Frontal cortex (tissue), 4 donors: Measurements from ENCODE around the gene KRT75. TPM values are rescaled to one million over a fixed set of nuclear protein-coding genes. Genes with fewer than 3 reads are reported as not detected.
"Not testable (repeated sequence)": the region's sequence is repeated elsewhere in the genome, so short reads cannot be mapped to it uniquely, and the experiment has no call there.

Experiments
- DNase-seq, 2 donors: peaks; one replicate each; pipeline ENCODE4 v3.0.0; 2012; ENCODE audit warnings: low spot score in 2 of 2
- FAIRE-seq: peaks from 2 replicates; lab custom pipeline; 2012; peaks lifted over from hg19 to GRCh38; lab: Jason Lieb, UNC
- total RNA-seq: library from RNA; depleted of rRNA; stranded (reverse); fragments of >200 nt; gene quantifications from one replicate; pipeline ENCODE4 v1.2.3, GENCODE V29; 2014
- donor health status: control.
- donor health status: control.
- donor health status: control.

Gene KRT75
- not detected for total RNA-seq

- DNase-seq (no peak), FAIRE-seq (no peak)
Measured at GRCh38 chr12:52434081-52434733, at the start of gene KRT75. KRT75 (minus strand) TSS chr12:52434371; CDS start chr12:52434304, 67 bp downstream.

DNA sequence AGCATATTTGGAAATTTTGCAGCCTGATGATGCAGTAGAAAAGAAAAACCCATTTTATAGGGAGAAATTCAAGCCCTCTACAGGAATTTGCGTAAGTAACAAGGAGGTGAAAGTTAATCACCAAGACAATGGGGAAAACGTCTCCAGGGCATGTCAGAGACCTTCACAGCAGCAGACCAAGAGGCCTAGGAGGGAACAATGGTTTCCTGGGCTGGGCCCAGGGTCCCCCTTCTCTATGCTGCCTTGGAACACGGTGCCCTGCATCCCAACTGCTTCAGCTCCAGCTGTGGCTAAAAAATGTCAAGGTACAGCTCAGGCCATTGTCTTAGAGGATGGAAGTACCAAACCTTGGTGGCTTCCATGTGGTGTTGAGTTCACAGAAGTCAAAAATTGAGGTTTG is 45.9 kb upstream of the KRT75 start:
- DNase-seq (no peak), FAIRE-seq (no peak)

GRCh38 chr12:52477651-52478050 is 43.5 kb upstream of the KRT75 start:
- DNase-seq (no peak), FAIRE-seq (no peak)

GRCh38 chr12:52474212-52474611 is 40.0 kb upstream of the KRT75 start:
- FAIRE-seq, result no peak
- no peak for DNase-seq

DNA sequence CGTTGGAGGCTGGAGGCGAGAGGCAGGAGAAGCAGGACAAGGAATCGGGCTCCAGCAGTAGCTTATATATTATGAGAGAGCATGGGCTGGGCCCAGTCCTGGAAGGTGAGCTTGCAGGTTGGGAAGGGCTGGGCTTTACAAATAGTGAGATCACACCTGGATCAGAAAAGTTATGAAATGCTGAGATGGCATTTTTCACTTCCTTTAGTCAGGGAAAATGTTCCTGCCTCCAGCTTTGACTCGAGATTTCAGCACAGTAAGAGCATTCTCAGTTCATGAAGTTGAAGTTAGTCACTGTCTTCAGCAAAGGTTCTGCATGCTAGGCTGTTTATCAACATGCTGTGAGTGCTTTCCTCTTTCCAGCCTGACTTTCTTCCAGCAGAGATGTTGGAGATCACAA is 39.6 kb upstream of the KRT75 start, which contains the start of gene KRT6C:
KRT6C (minus strand) TSS at position 38 of the 400 bp plus-strand sequence. CDS start 68 bp downstream, outside the sequence.
- FAIRE-seq, result no peak
- no peak for DNase-seq

- no peak for FAIRE-seq
- DNase-seq, result no peak
Measured at GRCh38 chr12:52469853-52470252, 35.7 kb upstream of the KRT75 start.

GRCh38 chr12:52464897-52465296 is 30.7 kb upstream of the KRT75 start:
- FAIRE-seq (no peak), DNase-seq (no peak)

- DNase-seq (no peak), FAIRE-seq (no peak)
Measured at GRCh38 chr12:52461693-52462092, 27.5 kb upstream of the KRT75 start.

DNA sequence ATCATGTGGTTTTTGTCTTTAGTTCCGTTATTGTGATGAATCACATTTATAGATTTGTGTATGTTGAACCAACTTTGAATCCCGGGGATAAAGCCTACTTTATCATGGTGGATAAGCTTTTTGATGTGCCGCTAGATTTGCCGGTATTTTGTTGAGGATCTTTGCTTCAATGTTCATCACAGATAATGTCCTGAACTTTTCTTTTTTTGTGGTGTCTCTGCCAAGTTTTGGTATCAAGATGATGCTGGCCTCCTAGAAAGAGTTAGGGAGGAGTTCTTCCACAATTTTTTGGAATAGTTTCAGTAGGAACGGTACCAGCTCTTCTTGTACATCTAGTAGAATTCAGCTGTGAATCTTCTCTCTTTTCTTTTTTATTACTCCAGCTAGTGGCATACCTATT is 24.7 kb upstream of the KRT75 start:
- DNase-seq (no peak), FAIRE-seq (no peak)

DNA sequence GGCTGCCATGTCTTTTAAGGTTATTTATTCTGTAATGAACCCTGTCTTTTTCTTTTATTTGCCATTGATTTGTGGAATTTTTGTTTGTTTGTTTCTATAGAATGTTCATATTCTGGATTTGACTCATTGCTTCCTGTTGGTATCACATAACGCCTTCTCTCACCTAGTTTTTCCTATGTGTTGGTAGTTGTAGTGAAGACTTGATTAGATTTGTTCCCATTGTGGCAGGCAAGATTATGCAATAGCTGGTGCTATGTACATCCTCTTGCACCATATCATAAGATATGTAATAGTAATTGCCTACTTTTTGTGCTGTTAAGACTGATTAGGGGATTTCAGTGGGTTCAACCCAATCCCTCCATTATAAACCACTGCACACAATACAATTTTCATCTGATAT is 21.6 kb upstream of the KRT75 start:
- FAIRE-seq (no peak), DNase-seq (no peak)

DNA sequence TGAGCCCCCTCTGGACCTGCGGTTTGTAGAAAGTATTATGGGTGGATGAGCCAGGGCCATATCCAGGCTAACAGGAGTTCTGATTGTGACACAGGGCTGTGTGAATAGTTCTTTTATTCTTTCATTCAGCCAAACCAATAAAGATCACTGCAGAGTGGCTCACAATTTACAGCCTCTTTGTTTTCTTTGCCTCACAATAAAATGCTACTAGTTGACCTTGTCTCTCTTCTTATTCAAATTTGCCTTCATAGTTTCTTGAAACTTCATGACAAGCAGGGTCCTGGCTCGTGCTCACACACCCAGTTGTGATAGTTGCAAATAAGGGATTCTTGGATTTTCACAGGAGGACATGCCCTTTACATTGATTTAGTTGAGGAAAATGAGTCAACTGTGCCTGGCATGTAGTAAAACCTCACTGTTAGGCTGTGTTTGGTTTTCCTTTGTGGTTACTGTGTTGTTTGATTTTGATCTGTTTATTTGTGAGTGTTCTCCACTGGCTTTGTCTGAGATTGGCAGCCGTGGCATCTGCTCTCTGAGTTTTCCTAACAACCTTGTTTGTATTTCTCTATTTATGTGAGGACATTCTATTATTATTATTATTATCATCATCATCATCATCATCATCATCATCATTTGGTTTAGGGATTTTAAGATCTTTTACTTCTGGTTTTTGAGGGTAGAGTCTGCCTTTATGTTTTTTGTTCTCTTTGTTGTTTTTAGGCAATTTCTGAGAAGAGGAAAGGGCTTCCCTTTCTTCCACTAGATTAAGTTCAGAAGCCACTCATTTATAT is 20.4 kb upstream of the KRT75 start:
- DNase-seq (peak in 1 of 2 donors; percentile 31), FAIRE-seq (no peak)

DNA sequence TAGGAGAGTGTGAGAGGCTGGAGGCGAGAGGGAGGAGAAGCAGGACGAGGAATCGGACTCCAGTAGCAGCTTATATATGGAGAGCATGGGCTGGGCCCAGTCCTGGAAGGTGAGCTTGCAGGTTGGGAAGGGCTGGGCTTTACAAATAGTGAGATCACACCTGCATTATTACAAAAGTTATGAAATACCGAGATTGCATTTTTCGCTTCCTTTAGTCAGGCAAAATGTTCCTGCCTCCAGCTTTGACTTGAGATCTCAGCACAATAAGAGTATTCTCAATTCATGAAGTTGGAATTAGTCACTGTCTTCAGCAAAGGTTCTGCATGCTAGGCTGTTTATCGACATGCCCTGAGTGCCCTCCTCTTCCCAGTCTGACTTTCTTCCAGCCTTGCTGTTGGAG is 17.9 kb upstream of the KRT75 start, which contains the start of gene KRT6B:
KRT6B (minus strand) TSS at position 46 of the 400 bp plus-strand sequence. CDS start 68 bp downstream, outside the sequence.
- FAIRE-seq (no peak), DNase-seq (no peak)

DNA sequence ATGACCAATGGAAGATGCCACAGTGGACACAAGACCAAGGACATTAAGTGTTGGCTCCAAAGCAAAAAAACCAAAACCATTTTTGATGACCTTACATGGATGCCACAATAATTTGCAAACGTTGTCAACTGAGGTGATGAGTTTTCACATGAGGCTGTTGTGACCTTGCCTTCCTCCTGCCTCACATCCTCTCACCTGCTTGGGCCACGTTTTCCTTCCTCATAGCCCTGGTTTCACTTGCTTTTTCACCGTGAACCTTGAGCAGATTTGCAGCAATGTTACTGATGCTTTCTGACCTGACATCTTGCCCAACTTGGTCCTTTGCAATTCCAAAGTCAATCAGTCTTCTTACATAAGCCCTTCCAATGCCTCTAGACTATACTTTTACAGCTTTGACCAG is 14.1 kb upstream of the KRT75 start:
- DNase-seq (no peak), FAIRE-seq (no peak)

DNA sequence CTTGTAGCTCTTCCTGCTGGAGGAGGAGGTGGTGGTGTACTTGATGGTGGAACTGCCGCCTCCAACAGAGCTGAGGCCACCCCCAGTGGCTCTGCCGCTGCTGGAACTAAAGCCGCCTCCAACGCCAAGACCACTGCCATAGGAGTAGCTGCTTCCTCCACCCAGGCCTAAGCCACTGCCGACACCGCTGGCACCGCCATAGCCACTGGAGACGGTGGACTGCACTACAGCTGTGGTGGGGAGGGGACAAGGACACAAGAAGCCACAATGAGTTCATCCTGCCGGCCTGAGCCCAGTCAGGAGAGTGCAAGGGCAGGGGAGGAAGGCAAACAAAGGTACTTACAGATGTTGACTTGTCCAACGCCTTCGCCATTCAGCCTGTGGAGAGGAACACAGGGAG is 13.0 kb upstream of the KRT75 start:
- not testable (repeated sequence) for FAIRE-seq, DNase-seq

- FAIRE-seq (no peak), DNase-seq (no peak)
Measured at GRCh38 chr12:52446367-52447045, 12.3 kb upstream of the KRT75 start.

GRCh38 chr12:52445876-52446275 is 11.7 kb upstream of the KRT75 start:
- FAIRE-seq (no peak), DNase-seq (no peak)

DNA sequence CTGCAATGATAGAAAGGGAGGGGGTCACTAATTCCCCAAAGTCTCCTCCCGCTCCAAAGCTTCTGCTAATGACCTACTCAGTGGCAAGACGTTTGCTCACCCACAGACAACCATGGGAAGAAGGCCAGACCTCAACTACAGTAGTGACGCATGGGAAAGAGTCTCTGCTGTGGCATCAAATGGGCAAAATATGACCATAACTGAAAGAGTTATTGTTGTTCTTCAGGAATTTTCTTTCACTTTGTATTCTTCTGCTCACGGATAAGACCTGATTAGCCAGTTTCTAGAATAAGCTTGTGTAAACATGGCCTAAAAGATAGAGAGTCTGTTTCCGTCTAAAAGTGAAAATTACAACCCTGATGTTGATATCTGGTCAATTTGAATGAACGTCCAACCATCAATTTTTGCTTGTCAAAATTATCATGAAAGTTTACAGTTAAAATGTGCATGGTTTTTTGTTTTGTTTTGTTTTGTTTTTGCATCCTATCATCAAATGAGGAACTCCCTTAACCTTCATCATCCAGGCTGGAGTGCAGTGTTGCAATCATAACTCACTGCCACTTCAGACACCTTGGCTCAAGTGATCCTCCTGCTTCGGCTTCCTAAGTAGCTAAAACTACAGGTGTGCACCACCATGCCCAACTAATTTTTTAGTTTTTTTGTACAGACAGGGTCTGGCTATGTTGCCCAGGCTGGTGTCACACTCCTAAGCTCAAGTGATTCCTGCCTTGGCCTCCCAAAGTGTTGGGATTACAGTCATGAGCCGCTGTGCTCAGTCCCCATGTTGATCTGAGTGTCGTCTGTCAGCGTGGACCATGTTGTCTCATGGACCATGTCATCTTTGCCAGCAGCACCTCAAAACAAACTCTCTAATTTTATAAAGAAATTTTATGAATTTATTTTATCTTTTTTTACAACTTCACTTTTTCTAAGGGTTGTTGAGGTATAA is 10.8 kb upstream of the KRT75 start:
- no peak for FAIRE-seq

GRCh38 chr12:52443966-52444365 is 9.8 kb upstream of the KRT75 start:
- FAIRE-seq, result no peak

More for the DNA sequence above, 10.8 kb upstream of the KRT75 start:
- DNase-seq, result no peak

GRCh38 chr12:52442600-52443061 is 8.5 kb upstream of the KRT75 start:
- FAIRE-seq (no peak), DNase-seq (no peak)

More at GRCh38 chr12:52443966-52444365, 9.8 kb upstream of the KRT75 start:
- no peak for DNase-seq
